WTC11 (cell line): ENCODE results near the gene DHX34.

Experiments used
- TF ChIP-seq, protein P1 (sequence below): fragments of 200-600 bp; IDR thresholded peaks from 2 replicates; pipeline ENCODE4 v1.8.0; 2022; ENCODE audit warnings: antibody characterized with exemption
- TF ChIP-seq, protein P2 (sequence below): sonication (generic); formaldehyde crosslinking; IDR thresholded peaks from 2 replicates; pipeline ENCODE4 v1.8.0; 2023; ENCODE audit warnings: missing genetic modification reagents

DNA sequence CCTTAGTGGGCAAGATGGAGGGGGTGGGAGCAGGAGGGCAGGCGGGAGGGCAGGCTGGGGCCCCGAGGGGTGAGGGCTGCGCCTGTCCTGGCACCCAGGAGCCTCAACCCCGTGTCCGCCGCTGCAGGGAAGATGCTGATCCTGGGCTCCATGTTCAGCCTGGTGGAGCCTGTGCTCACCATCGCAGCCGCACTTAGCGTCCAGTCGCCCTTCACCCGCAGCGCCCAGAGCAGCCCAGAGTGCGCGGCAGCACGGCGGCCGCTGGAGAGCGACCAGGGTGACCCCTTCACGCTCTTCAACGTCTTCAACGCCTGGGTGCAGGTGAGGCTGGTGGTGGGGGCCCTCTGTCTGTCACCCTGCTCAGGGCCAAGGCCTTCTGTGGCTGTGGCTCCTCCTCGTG lies 23.5 kb downstream of the DHX34 start:
- TF ChIP-seq, protein P1, sequence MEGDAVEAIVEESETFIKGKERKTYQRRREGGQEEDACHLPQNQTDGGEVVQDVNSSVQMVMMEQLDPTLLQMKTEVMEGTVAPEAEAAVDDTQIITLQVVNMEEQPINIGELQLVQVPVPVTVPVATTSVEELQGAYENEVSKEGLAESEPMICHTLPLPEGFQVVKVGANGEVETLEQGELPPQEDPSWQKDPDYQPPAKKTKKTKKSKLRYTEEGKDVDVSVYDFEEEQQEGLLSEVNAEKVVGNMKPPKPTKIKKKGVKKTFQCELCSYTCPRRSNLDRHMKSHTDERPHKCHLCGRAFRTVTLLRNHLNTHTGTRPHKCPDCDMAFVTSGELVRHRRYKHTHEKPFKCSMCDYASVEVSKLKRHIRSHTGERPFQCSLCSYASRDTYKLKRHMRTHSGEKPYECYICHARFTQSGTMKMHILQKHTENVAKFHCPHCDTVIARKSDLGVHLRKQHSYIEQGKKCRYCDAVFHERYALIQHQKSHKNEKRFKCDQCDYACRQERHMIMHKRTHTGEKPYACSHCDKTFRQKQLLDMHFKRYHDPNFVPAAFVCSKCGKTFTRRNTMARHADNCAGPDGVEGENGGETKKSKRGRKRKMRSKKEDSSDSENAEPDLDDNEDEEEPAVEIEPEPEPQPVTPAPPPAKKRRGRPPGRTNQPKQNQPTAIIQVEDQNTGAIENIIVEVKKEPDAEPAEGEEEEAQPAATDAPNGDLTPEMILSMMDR: no peak
- TF ChIP-seq, protein P2, sequence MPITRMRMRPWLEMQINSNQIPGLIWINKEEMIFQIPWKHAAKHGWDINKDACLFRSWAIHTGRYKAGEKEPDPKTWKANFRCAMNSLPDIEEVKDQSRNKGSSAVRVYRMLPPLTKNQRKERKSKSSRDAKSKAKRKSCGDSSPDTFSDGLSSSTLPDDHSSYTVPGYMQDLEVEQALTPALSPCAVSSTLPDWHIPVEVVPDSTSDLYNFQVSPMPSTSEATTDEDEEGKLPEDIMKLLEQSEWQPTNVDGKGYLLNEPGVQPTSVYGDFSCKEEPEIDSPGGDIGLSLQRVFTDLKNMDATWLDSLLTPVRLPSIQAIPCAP: no peak
